Measurements from ENCODE around the gene EHF.

DNA sequence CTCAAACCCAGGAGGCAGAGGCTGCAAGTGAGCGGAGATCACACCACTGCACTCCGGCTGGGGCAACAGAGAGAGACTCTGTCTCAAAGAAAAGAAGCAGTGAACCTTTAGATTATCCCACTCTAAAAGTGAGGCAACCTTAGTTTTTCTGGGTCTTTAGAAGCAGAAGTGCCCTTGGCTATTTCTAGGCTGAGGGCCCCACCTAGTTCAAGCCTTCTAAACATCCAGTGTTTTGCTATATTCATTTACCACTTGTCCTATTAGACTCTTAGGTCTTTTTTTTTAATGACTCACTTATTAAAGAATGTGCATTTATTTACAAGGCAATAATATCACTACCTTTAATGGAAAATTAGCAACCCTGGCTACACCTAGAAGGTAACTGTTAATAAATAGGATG, 16.7 kb upstream of the EHF start:
- no peak for TF ChIP-seq POLR2AphosphoS5 (IDR thresholded peaks at IDR 0.05; ENCODE audit: low read depth, low read length)
- TF ChIP-seq POLR2A (IDR thresholded peaks at IDR 0.05; ENCODE audit: low read depth, low read length) = no peak
- TF ChIP-seq POU2F2 (IDR thresholded peaks at IDR 0.05; ENCODE audit: low read depth, low read length) = no peak
- TF ChIP-seq PAX5 (IDR thresholded peaks at IDR 0.05; ENCODE audit: insufficient read depth, low read length, severe bottlenecking) = no peak
- TF ChIP-seq TAF1 (IDR thresholded peaks at IDR 0.05; ENCODE audit: low read depth, low read length) = no peak
- no peak for TF ChIP-seq SPI1 (IDR thresholded peaks at IDR 0.05; ENCODE audit: low read depth, low read length)

Measured in GM12891 (cell line).